Progenitor cell of endocrine pancreas (in vitro differentiated cells): Measurements from ENCODE around the gene STARD7. TPM values are rescaled to one million over a fixed set of nuclear protein-coding genes. Genes with fewer than 3 reads are reported as not detected.

Experiments used
- DNase-seq: peaks from one replicate; pipeline ENCODE4 v3.0.0; 2021; ENCODE audit warnings: low spot score; ENCODE audit not compliant: unreplicated experiment
- H3K27ac Mint-ChIP-seq: 2 replicates; pipeline ENCODE4 v1.8.0; 2021; ENCODE audit warnings: mild to moderate bottlenecking, moderate library complexity, mixed read lengths
- H3K27me3 Mint-ChIP-seq: 2 replicates; pipeline ENCODE4 v1.8.0; 2021; ENCODE audit warnings: mixed read lengths
- H3K36me3 Mint-ChIP-seq: 2 replicates; pipeline ENCODE4 v1.8.0; 2022; ENCODE audit warnings: mixed read lengths; ENCODE audit not compliant: insufficient read depth
- H3K4me1 Mint-ChIP-seq: 2 replicates; pipeline ENCODE4 v1.8.0; 2021; ENCODE audit warnings: low read depth, mixed read lengths
- H3K4me3 Mint-ChIP-seq: 2 replicates; pipeline ENCODE4 v1.8.0; 2021; ENCODE audit warnings: low read depth, mild to moderate bottlenecking, moderate library complexity, mixed read lengths
- H3K9me3 Mint-ChIP-seq: 2 replicates; pipeline ENCODE4 v1.8.0; 2021; ENCODE audit warnings: low read depth, mixed read lengths
- CTCF ChIP-seq: fragments of 200-600 bp; sonication (generic); IDR thresholded peaks from one replicate; pipeline ENCODE4 v1.5.0; 2021; ENCODE audit warnings: antibody characterized with exemption, mild to moderate bottlenecking; ENCODE audit not compliant: unreplicated experiment
- total RNA-seq: library from RNA; stranded (reverse); gene quantifications from 2 replicates; pipeline ENCODE4 v1.2.1, GENCODE V29; 2021

STARD7 gene
- total RNA-seq, 1 donor from 2014 or later, result 118 TPM

DNA sequence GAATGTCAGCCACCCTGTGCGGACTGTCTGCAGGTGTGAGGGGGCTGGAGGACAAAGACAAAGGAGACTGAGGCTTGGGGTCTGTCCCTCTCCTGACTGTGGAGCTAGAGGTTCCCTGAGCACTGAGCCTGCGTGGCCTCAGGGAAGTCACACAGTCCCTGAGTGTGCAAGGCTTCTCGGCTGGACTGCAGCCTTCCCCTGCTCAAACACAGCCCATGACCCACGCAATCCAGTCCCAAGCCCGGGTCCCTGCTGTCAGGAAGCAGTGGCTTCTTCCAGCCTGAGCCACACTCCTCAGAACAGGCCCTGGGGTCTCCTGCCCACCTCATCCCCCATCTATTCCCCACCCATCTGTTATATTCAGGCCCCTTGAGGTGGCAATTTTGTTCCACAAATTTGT, 73.0 kb downstream of the STARD7 start:
- H3K27me3 Mint-ChIP-seq, result peaks cover 29% of the 10 kb centered on the region
- no peaks in the 10 kb centered on the region for H3K9me3 Mint-ChIP-seq
- peaks cover 3% of the 10 kb centered on the region for H3K4me1 Mint-ChIP-seq
- H3K27ac Mint-ChIP-seq, result no peak overlapping the region
- no peak for TF ChIP-seq CTCF
- H3K36me3 Mint-ChIP-seq, result no peaks in the 10 kb centered on the region
- no peak overlapping the region for H3K4me3 Mint-ChIP-seq
- DNase-seq, result no peak

DNA sequence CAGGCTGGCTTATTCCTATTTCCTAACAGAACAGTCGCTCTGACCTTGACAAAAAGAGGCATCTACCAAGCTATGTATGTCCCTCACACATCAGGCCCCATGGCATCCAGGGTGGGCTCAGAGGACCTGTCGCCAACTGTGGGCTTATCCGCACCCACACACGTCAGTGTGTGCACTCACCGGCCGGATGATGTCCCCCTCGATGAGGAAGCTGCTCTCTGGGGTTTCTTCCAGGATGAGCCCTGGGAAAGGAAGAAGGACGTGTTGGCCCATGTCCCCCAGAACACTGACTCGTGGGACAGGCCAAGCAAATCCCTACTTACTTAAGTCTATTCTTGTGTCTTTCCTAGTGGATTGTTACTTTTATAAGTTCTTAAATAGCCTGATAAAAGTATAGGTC, 73.5 kb downstream of the STARD7 start:
- no peak overlapping the region for H3K27ac Mint-ChIP-seq
- no peak for TF ChIP-seq CTCF
- peaks cover 3% of the 10 kb centered on the region for H3K4me1 Mint-ChIP-seq
- H3K27me3 Mint-ChIP-seq, result peaks cover 33% of the 10 kb centered on the region
- H3K9me3 Mint-ChIP-seq, result no peaks in the 10 kb centered on the region
- DNase-seq, result no peak
- no peaks in the 10 kb centered on the region for H3K36me3 Mint-ChIP-seq
- H3K4me3 Mint-ChIP-seq, result no peak overlapping the region

Other genes with a start within 250 kb of the STARD7 start
- 47.7 and 51.5 TPM in 2 replicates for gene ANKRD36C, start 217.0 kb downstream of the STARD7 start, total RNA-seq
- gene GPAT2, start 173.9 kb downstream of the STARD7 start, total RNA-seq, result not detected in 2 replicates
- gene ADRA2B, start 92.3 kb downstream of the STARD7 start, total RNA-seq, result 0.69 and 0.91 TPM in 2 replicates
- gene ASTL, start 70.3 kb downstream of the STARD7 start, total RNA-seq, result 0.29 TPM in 1 of 2 replicates, not detected in the other
- gene DUSP2, start 63.4 kb downstream of the STARD7 start, total RNA-seq, result 0.64 and 0.93 TPM in 2 replicates
- gene TMEM127, start 57.2 kb upstream of the STARD7 start, total RNA-seq, result 34.5 and 37.2 TPM in 2 replicates
- 77.1 and 79.2 TPM in 2 replicates for gene CIAO1, start 57.4 kb upstream of the STARD7 start, total RNA-seq
- 223 and 235 TPM in 2 replicates for gene SNRNP200, start 96.7 kb upstream of the STARD7 start, total RNA-seq
- 6.1 and 6.9 TPM in 2 replicates for gene ITPRIPL1, start 116.5 kb upstream of the STARD7 start, total RNA-seq
- gene NCAPH, start 126.9 kb upstream of the STARD7 start, total RNA-seq, result 20.9 and 21.2 TPM in 2 replicates